Activated effector memory CD4-positive, alpha-beta T cell treated with anti-CD3 and anti-CD28 coated beads, Interleukin-2, amount 50 U/mL, for 16 hours (primary cell): ENCODE data around the gene MYO9A.
"Not testable (repeated sequence)": the region's sequence is repeated elsewhere in the genome, so short reads cannot be mapped to it uniquely, and the experiment has no call there.

Source experiments
- DNase-seq: peaks from one replicate; pipeline ENCODE4 v3.0.0-alpha.2; 2020

The MYO9A gene

GRCh38 chr15:72034351-72034750 lies 83.6 kb downstream of the MYO9A start:
- no peak for DNase-seq

GRCh38 chr15:72033711-72034110 lies 84.2 kb downstream of the MYO9A start:
- no peak for DNase-seq

- DNase-seq = no peak
Observed at GRCh38 chr15:72033285-72033684, 84.7 kb downstream of the MYO9A start.

- no peak for DNase-seq
Observed at GRCh38 chr15:72021604-72022003, 96.3 kb downstream of the MYO9A start.

GRCh38 chr15:72020799-72021198 lies 97.2 kb downstream of the MYO9A start:
- no peak for DNase-seq

- not testable (repeated sequence) for DNase-seq
Observed at GRCh38 chr15:72014555-72014954, 103.4 kb downstream of the MYO9A start.

- no peak for DNase-seq
Observed at GRCh38 chr15:72013703-72014102, 104.2 kb downstream of the MYO9A start.

- no peak for DNase-seq
Observed at GRCh38 chr15:72011302-72011942, 106.5 kb downstream of the MYO9A start.

- DNase-seq = no peak
Observed at GRCh38 chr15:72009222-72009621, 108.7 kb downstream of the MYO9A start.

- DNase-seq = no peak
Observed at GRCh38 chr15:72006382-72006781, 111.6 kb downstream of the MYO9A start.

GRCh38 chr15:72005483-72005882 lies 112.5 kb downstream of the MYO9A start:
- no peak for DNase-seq

GRCh38 chr15:71999807-72000206 lies 118.1 kb downstream of the MYO9A start:
- DNase-seq = no peak

GRCh38 chr15:71998717-71999116 lies 119.2 kb downstream of the MYO9A start:
- DNase-seq = not testable (repeated sequence)

GRCh38 chr15:71997691-71998090 lies 120.3 kb downstream of the MYO9A start:
- DNase-seq = no peak

GRCh38 chr15:71975816-71976150 lies 142.2 kb downstream of the MYO9A start:
- DNase-seq = no peak

GRCh38 chr15:71974211-71974610 lies 143.7 kb downstream of the MYO9A start:
- no peak for DNase-seq

- DNase-seq = no peak
Observed at GRCh38 chr15:71973366-71973765, 144.6 kb downstream of the MYO9A start.

GRCh38 chr15:71971905-71972304 lies 146.0 kb downstream of the MYO9A start:
- no peak for DNase-seq

GRCh38 chr15:71970435-71970834 lies 147.5 kb downstream of the MYO9A start:
- DNase-seq = no peak

- DNase-seq = no peak
Observed at GRCh38 chr15:71962537-71962936, 155.4 kb downstream of the MYO9A start.

GRCh38 chr15:71957026-71957425 lies 160.9 kb downstream of the MYO9A start:
- DNase-seq = no peak

GRCh38 chr15:71951134-71951533 lies 166.8 kb downstream of the MYO9A start:
- DNase-seq = no peak

- DNase-seq = no peak
Observed at GRCh38 chr15:71945012-71945411, 172.9 kb downstream of the MYO9A start.

- DNase-seq = no peak
Observed at GRCh38 chr15:71943806-71944205, 174.1 kb downstream of the MYO9A start.

GRCh38 chr15:71939981-71940588 lies 177.9 kb downstream of the MYO9A start:
- DNase-seq = no peak
